AG09309 (cell line): ENCODE results near the gene UTS2B.

Experiments used
- DNase-seq: peaks from one replicate; pipeline ENCODE4 v3.0.0-alpha.2; 2010; ENCODE audit warnings: low read depth
- H3K4me3 ChIP-seq: 2 replicates; pipeline ENCODE4 v1.5.1; 2011; ENCODE audit warnings: mild to moderate bottlenecking, low read depth, low read length, moderate library complexity; ENCODE audit not compliant: control insufficient read depth
- TF ChIP-seq, protein P1 (sequence below): IDR thresholded peaks from 2 replicates; pipeline ENCODE4 v1.5.1; 2011; ENCODE audit warnings: mild to moderate bottlenecking, low read depth, low read length, inconsistent platforms; ENCODE audit not compliant: insufficient read depth, control insufficient read depth; ENCODE audit errors: missing control alignments

The UTS2B gene

DNA sequence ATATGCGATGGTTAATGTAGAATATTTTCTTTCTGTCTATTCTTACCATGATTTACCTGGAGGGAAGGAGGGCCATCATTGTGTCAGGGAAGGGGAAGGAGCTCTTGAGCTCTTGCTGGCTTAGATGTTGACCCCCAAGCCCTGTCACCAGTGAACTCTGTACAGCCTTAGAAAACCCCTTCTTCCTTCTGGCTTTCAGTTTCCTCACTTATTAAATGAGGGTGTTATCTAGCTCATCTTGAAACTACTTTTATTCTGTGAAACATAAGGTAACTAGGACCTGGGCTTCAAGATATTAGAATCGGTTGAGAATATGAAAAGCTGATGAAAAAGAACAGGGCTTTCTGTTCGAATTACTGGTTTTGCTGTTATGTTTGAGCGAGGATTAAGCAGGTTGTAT, 25.1 kb upstream of the UTS2B start:
- TF ChIP-seq, protein P1, sequence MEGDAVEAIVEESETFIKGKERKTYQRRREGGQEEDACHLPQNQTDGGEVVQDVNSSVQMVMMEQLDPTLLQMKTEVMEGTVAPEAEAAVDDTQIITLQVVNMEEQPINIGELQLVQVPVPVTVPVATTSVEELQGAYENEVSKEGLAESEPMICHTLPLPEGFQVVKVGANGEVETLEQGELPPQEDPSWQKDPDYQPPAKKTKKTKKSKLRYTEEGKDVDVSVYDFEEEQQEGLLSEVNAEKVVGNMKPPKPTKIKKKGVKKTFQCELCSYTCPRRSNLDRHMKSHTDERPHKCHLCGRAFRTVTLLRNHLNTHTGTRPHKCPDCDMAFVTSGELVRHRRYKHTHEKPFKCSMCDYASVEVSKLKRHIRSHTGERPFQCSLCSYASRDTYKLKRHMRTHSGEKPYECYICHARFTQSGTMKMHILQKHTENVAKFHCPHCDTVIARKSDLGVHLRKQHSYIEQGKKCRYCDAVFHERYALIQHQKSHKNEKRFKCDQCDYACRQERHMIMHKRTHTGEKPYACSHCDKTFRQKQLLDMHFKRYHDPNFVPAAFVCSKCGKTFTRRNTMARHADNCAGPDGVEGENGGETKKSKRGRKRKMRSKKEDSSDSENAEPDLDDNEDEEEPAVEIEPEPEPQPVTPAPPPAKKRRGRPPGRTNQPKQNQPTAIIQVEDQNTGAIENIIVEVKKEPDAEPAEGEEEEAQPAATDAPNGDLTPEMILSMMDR, result no peak
- H3K4me3 ChIP-seq, result no peak overlapping the region
- no peak for DNase-seq

DNA sequence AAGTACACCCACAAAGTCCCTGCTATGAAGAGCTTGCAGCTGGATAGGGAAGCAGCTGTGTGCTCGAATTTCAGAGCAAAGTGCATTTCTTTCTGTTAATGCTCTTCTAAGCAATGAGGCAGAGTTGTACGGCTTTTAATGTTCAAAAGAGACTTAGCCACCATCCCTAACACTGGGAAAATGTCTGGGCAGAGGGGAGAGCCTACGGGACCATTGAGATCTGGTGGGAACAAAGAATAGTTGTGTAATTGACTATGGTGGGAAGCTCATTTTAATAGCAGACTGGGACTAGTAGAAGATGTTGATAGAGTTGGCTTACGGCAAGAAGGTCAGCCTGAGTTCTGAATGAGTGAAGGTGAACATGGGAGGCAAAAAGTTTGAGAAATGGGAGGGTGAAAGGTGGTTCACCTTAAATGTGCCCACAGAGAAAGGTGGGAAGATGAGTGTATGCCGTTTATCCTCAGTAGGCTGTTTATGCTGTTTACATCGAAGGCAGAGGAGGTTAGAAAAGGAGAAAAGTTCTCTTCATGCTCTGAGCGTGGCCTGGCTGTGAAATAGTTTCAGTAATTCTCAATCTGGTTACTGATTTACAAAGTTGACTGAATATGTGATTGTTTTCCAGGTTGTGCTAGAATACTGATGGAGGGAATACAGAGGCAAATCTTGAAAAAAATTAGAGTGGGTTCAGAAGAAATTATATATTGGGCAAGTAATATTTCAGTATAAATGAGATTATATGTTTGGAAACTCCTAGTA, 22.9 kb upstream of the UTS2B start:
- no peak for DNase-seq
- H3K4me3 ChIP-seq, result no peak overlapping the region
- TF ChIP-seq, protein P1, result no peak

DNA sequence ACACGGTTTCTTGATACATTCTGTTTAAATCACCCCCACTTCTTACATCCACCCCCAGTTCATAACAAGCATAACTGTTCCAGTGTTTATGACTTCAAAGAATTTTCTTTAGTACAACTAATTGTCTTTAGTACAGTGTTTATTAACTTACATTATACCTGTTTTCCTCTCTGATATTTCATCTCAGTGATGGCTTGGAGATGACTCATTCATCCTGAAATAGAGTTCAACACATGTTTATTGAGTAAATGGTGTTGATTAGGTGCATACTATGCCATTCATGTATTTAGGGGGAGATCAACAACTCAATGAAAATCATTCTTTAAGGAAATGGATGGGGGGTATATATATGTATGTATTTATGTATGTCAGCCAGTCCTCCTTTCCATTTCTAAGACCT, 21.7 kb upstream of the UTS2B start:
- TF ChIP-seq, protein P1, result no peak
- DNase-seq, result no peak
- H3K4me3 ChIP-seq, result no peak overlapping the region

DNA sequence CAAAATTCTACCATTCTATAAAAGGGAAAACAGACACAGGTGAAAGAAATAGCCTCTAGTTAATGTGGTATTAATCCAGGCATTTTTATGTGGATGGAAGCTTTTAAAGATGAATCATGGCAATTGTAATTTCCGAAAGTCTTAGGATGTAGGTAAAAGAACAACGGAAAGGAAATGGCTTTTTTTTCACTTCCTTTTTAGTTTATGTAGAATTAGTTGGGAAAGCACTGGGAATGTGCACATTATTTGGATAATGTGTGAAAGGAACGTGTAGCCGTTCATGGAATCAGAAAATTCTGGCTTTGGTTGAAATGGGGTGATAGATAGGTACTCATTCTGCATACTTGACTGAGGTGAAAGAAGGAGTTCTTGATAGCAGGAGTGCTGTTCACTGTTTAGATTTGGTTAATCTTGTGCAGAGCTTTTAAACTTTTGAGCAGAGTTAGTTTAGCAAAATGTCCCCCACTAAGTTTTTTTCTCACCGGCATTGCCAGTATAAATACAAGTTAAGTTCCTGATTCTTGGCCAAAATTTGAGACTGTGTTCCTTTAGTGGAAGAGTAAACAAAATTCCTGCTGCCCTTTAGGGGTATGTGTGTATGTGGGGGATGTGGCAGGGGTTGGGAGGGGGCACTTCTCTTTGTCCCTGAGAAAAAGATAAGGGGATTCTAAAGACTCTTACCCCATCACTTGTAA, 20.2 kb upstream of the UTS2B start:
- H3K4me3 ChIP-seq, result no peak overlapping the region
- no peak for DNase-seq
- TF ChIP-seq, protein P1, result no peak

DNA sequence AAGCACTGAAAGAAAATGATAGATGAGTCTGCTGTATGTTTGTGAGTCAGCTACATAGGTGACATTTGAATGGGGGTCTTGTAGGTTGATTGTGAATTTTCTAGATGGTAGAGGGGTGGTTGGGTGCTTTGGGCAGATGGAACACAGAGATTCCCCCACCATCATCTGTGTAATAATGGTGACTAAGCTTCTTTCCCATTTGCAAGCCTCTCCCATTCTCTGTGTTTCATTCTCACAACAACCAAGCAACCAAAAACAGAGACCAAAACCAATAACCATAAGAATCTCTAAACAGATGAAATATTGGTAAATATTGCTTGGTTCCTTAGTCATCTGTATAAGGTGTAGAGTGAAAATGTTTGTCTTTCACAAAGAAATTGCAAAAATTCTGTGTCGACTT, 17.8 kb upstream of the UTS2B start:
- TF ChIP-seq, protein P1, result no peak

DNA sequence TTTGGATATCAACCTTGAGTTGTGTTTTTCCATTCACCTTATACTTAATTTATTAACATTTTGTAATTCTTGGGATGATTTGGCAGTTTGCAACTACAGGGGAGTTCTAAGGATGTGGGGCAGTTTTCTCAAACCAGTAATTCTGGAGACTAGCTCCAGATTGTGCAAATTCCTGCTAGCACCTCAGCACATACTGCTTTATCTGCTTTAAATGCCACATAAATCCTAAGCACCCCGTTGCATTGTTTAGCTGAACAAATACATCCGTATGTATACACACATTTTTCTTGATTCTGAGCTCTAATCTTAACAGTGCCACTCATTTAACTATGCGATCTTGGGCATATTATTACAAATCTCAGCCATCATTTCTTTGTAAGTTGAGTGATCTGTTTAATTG, 16.9 kb upstream of the UTS2B start:
- TF ChIP-seq, protein P1, result no peak
- no peak overlapping the region for H3K4me3 ChIP-seq
- no peak for DNase-seq

More for the DNA sequence above, 17.8 kb upstream of the UTS2B start:
- no peak for DNase-seq
- H3K4me3 ChIP-seq, result no peak overlapping the region
